Neuronal stem cell (in vitro differentiated cells): ENCODE results near the gene EMC9.

Experiments used
- DNase-seq: peaks from one replicate; pipeline ENCODE4 v3.0.0-alpha.2; 2013; ENCODE audit warnings: low spot score
- H2AFZ ChIP-seq: one replicate; pipeline ENCODE4 v1.6.1; 2013; ENCODE audit warnings: mild to moderate bottlenecking, low read length, inconsistent platforms
- H2AK5ac ChIP-seq: 2 replicates; pipeline ENCODE4 v1.6.1; 2013; ENCODE audit warnings: low read depth, mild to moderate bottlenecking, inconsistent platforms, low read length, moderate library complexity, mixed read lengths
- H2BK120ac ChIP-seq: 2 replicates; pipeline ENCODE4 v1.6.1; 2013; ENCODE audit warnings: low read depth, mild to moderate bottlenecking, inconsistent platforms, low read length, moderate library complexity, mixed read lengths
- H2BK12ac ChIP-seq: one replicate; pipeline ENCODE4 v1.6.1; 2013; ENCODE audit warnings: low read length, inconsistent platforms
- H2BK15ac ChIP-seq: 2 replicates; pipeline ENCODE4 v1.6.1; 2013; ENCODE audit warnings: mild to moderate bottlenecking, low read length, inconsistent platforms, mixed read lengths
- H2BK5ac ChIP-seq: one replicate; pipeline ENCODE4 v1.6.1; 2013; ENCODE audit warnings: inconsistent platforms, mild to moderate bottlenecking, low read length, moderate library complexity
- H3K14ac ChIP-seq: one replicate; pipeline ENCODE4 v1.6.1; 2013; ENCODE audit warnings: low read length, inconsistent platforms
- H3K18ac ChIP-seq: 2 replicates; pipeline ENCODE4 v1.6.1; 2013; ENCODE audit warnings: low read length, inconsistent platforms
- H3K23ac ChIP-seq: 2 replicates; pipeline ENCODE4 v1.6.1; 2013; ENCODE audit warnings: low read depth, mild to moderate bottlenecking, mixed read lengths, low read length, inconsistent platforms; ENCODE audit not compliant: poor library complexity
- H3K27ac ChIP-seq: replicated peaks from 3 replicates; pipeline ENCODE4 v1.5.1; 2013; ENCODE audit warnings: low read length, inconsistent platforms
- H3K27me3 ChIP-seq, 3 experiments: 2 replicates each; pipeline ENCODE4 v1.6.1; 2013; ENCODE audit warnings: low read length in 3 of 3, mild to moderate bottlenecking in 2 of 3, inconsistent platforms in 1 of 3, low read depth in 1 of 3, mixed read lengths in 1 of 3, moderate library complexity in 1 of 3; ENCODE audit not compliant: control insufficient read depth in 3 of 3, insufficient read depth in 3 of 3
- H3K36me3 ChIP-seq, 2 donors: replicated peaks in 1 of 2; 2 replicates each; pipeline ENCODE4 v1.6.1; 2013; ENCODE audit warnings: low read length in 2 of 2; ENCODE audit not compliant: control insufficient read depth in 2 of 2, insufficient read depth in 2 of 2
- H3K4ac ChIP-seq: 2 replicates; pipeline ENCODE4 v1.6.1; 2013; ENCODE audit warnings: inconsistent platforms, mild to moderate bottlenecking, low read length, moderate library complexity
- H3K4me1 ChIP-seq, 2 donors: 1 replicate in 1 of 2; 2 replicates in 1 of 2; pipeline ENCODE4 v1.6.1; 2013; ENCODE audit warnings: low read length in 2 of 2, low read depth in 1 of 2; ENCODE audit not compliant: control insufficient read depth in 2 of 2, insufficient read depth in 1 of 2
- H3K4me2 ChIP-seq: one replicate; pipeline ENCODE4 v1.6.1; 2013; ENCODE audit warnings: mild to moderate bottlenecking, low read length, inconsistent platforms; ENCODE audit not compliant: insufficient read depth, poor library complexity, severe bottlenecking
- H3K4me3 ChIP-seq, 2 donors: 2 replicates each; pipeline ENCODE4 v1.5.1; 2013; ENCODE audit warnings: low read length in 2 of 2, mild to moderate bottlenecking in 2 of 2, inconsistent platforms in 1 of 2, moderate library complexity in 1 of 2
- H3K79me1 ChIP-seq: one replicate; pipeline ENCODE4 v1.6.1; 2013; ENCODE audit warnings: low read depth, mild to moderate bottlenecking, inconsistent platforms, low read length, moderate library complexity
- H3K9ac ChIP-seq: one replicate; pipeline ENCODE4 v1.6.1; 2013; ENCODE audit warnings: mild to moderate bottlenecking, low read depth, low read length, inconsistent platforms; ENCODE audit not compliant: poor library complexity
- H3K9me3 ChIP-seq, 2 donors: replicated peaks in 1 of 2; 2 replicates each; pipeline versions ENCODE3 to v1.6.1; 2013; ENCODE audit warnings: low read length in 2 of 2, mild to moderate bottlenecking in 2 of 2, inconsistent platforms in 1 of 2, low read depth in 1 of 2, mixed read lengths in 1 of 2, moderate library complexity in 1 of 2; ENCODE audit not compliant: control insufficient read depth in 2 of 2, insufficient read depth in 1 of 2
- H4K8ac ChIP-seq: one replicate; pipeline ENCODE4 v1.6.1; 2013; ENCODE audit warnings: low read depth, mild to moderate bottlenecking, inconsistent platforms, low read length, moderate library complexity
- H4K91ac ChIP-seq: one replicate; pipeline ENCODE4 v1.6.1; 2013; ENCODE audit warnings: low read length, low read depth, mild to moderate bottlenecking, inconsistent platforms; ENCODE audit not compliant: poor library complexity
- WGBS, 2 donors: extraction: QIAGEN DNeasy Blood & Tissue Kit; methylation state at CpG; one replicate each; pipeline ENCODE4 v1.1.7; 2013; ENCODE audit warnings: missing lambda C conversion rate in 2 of 2, mixed read lengths in 1 of 2; ENCODE audit not compliant: insufficient read length in 2 of 2, insufficient replicate concordance in 1 of 2; ENCODE audit errors: extremely low coverage in 2 of 2; 5-methylcytosine and 5-hydroxymethylcytosine counted together

EMC9 gene

GRCh38 chr14:24138396-24139271, 2.8 kb downstream of the EMC9 start:
- Histone ChIP-seq H4K8ac (peak overlapping the region; percentile 84), H3K18ac (no peak overlapping the region)

DNA sequence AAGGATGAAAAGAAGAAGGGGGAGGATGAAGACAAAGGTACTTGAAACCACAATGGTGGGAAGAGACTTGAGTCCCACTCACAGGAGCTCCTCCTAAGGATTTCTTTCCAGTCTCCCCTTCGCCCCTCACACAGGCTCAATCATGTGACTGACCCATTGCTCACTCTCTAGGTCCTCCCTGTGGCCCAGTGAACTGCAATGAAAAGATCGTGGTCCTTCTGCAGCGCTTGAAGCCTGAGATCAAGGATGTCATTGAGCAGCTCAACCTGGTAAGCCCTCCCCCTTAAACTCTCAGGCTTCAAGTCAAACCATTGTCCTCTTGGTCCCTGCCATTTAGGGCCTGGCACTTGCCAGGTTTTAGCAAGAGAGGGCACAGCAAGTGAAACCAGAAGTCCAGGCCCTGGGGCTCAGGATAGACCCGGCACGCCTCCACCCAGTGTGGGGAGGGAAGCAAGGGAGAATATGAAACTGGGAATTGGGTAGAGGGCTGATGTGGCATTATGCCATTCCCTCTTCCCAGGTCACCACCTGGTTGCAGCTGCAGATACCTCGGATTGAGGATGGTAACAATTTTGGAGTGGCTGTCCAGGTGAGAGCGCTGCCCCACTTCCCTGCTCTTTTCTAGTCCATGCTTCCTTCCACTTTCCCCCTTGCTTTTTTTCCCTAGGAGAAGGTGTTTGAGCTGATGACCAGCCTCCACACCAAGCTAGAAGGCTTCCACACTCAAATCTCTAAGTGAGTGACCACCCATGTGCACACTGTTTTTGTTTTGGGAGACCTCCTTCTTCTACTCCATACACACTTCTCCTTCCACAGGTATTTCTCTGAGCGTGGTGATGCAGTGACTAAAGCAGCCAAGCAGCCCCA, 3.6 kb downstream of the EMC9 start:
- H3K23ac ChIP-seq = peak overlapping the region; percentile 85
- H3K9ac ChIP-seq = no peak overlapping the region
- H3K27ac ChIP-seq = no peak overlapping the region
- H3K27me3 ChIP-seq = no peaks in the 10 kb centered on the region
- H3K4me3 ChIP-seq = peak overlapping the region in 1 of 2 donors; percentile 87
- no peak overlapping the region for H3K18ac ChIP-seq
- H4K91ac ChIP-seq = no peak overlapping the region
- no peak overlapping the region for H2AFZ ChIP-seq
- H3K36me3 ChIP-seq = peaks cover 20 to 35% of the 10 kb centered on the region in 2 donors
- H3K9me3 ChIP-seq = no peaks in the 10 kb centered on the region
- peaks cover 12 to 14% of the 10 kb centered on the region in 2 donors for H3K4me1 ChIP-seq
- WGBS, 2 donors = no CpG with 5 or more reads among the region's 8 CpGs
- DNase-seq = no peak
- H2BK120ac ChIP-seq = no peak overlapping the region
- H3K79me1 ChIP-seq = peaks cover 7% of the 10 kb centered on the region
- no peak overlapping the region for H4K8ac ChIP-seq
- H2BK5ac ChIP-seq = no peak overlapping the region
- H3K4me2 ChIP-seq = no peak overlapping the region
- H3K14ac ChIP-seq = no peak overlapping the region
- H3K4ac ChIP-seq = no peak overlapping the region
- no peak overlapping the region for H2AK5ac ChIP-seq
- H2BK15ac ChIP-seq = no peak overlapping the region
- H2BK12ac ChIP-seq = no peak overlapping the region

More at GRCh38 chr14:24138396-24139271, 2.8 kb downstream of the EMC9 start:
- Histone ChIP-seq H3K4me1 (peaks cover 12 to 14% of the 10 kb centered on the region in 2 donors), H3K4ac (no peak overlapping the region), H3K27ac (no peak overlapping the region), H3K36me3 (peaks cover 21 to 44% of the 10 kb centered on the region in 2 donors), H2AK5ac (no peak overlapping the region), H3K4me2 (no peak overlapping the region), H3K79me1 (peaks cover 7% of the 10 kb centered on the region), H2BK12ac (no peak overlapping the region), H2BK15ac (no peak overlapping the region), H3K27me3 (no peaks in the 10 kb centered on the region), H3K9me3 (no peaks in the 10 kb centered on the region), H4K91ac (no peak overlapping the region), H2AFZ (no peak overlapping the region), H2BK5ac (no peak overlapping the region), H3K14ac (no peak overlapping the region), H2BK120ac (no peak overlapping the region), H3K9ac (no peak overlapping the region), H3K23ac (peak overlapping the region; percentile 85), H3K4me3 (peak overlapping the region in 1 of 2 donors; percentile 11)
- no CpG with 5 or more reads among the region's 13 CpGs for WGBS, 2 donors
- no peak for DNase-seq

- Histone ChIP-seq H2BK12ac (no peak overlapping the region), H3K4ac (no peak overlapping the region), H2BK120ac (no peak overlapping the region), H3K27me3 (no peaks in the 10 kb centered on the region), H2BK5ac (peak overlapping the region; percentile 73), H2AFZ (peak overlapping the region; percentile 95), H3K4me2 (peak overlapping the region; percentile 90), H4K8ac (no peak overlapping the region), H3K4me3 (peak overlapping the region; percentile 87 to 94), H3K36me3 (peaks cover 19 to 32% of the 10 kb centered on the region in 2 donors), H3K9me3 (no peaks in the 10 kb centered on the region), H2BK15ac (no peak overlapping the region), H3K18ac (peak overlapping the region; percentile 100), H3K4me1 (peaks cover 11 to 12% of the 10 kb centered on the region in 2 donors), H3K9ac (peak overlapping the region; percentile 96), H3K14ac (no peak overlapping the region), H3K27ac (no peak overlapping the region), H4K91ac (no peak overlapping the region), H3K23ac (peak overlapping the region; percentile 75), H2AK5ac (peak overlapping the region; percentile 79), H3K79me1 (peaks cover 7% of the 10 kb centered on the region)
- no CpG with 5 or more reads among the region's 13 CpGs for WGBS, 2 donors
- DNase-seq = no peak
Observed at GRCh38 chr14:24136684-24137528, 4.5 kb downstream of the EMC9 start.
